T-helper 2 cell treated with Interferon-gamma antibody and Interleukin-4, amounts not matched to agents 100 ng/mL and 5 ng/mL, for 36 hours (primary cell): ENCODE data around the gene GNL3. TPM values are rescaled to one million over a fixed set of nuclear protein-coding genes. Genes with fewer than 3 reads are reported as not detected.
"Not testable (repeated sequence)": the region's sequence is repeated elsewhere in the genome, so short reads cannot be mapped to it uniquely, and the experiment has no call there.

ENCODE experiments used
- intact Hi-C: fragments of 100-400 bp; cut with micrococcal nuclease; formaldehyde crosslinking; loops from one replicate; pipeline ENCODE4 v1.15.1; 2023
- total RNA-seq: library from RNA; stranded (reverse); gene quantifications from 2 replicates; pipeline ENCODE4 v1.2.3, GENCODE V29; 2022

Gene GNL3
- total RNA-seq, 1 donor from 2014 or later: 118 TPM

DNA sequence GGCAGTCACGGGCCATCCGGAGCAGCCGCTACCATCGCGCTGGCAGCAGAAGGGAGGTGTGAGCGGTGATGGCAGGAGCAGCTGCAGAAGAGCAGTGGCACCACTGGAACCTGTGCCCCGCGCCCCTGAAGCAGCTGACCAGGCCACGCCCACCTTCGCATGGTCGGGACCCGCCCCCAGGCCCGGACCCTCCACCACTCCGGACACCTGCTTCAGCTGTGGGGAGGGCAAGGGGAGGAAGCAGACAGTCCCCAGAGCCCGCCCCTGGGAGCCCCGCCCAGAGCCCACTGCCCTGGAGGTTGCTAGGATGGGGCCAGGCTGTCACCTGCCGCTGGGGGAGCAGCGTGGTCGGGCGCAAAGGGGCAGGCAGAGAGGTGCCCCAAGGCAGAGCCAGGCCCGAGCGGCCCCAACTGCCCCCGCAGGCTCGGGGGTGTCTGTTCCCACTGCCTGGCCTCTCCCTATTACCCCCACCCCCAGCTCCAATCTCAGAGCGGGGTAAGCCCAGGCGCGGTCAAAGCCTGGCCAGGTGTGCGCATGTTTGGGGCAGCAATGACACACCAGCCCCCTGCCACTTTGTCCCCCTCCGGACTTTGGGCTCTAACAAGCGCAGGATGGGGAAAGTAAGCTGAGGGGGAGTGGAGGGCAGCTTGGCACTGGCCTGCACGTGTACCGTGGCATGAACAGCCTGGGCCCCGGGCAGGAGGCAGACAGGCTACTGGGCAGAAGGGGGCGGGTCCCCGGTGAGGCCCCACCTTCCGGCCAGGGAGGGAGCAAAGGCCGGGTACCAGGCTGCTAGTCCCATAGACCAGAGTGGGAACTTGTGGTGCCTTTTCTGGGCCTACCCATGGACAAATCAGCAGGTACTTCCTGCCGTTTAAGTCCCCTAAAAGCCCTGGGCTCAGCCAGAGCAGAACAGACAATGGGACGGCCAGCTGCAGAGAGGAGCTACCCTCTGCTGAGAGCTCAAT lies 28.8 kb downstream of the GNL3 start:
- intact Hi-C loops: no loop called here

DNA sequence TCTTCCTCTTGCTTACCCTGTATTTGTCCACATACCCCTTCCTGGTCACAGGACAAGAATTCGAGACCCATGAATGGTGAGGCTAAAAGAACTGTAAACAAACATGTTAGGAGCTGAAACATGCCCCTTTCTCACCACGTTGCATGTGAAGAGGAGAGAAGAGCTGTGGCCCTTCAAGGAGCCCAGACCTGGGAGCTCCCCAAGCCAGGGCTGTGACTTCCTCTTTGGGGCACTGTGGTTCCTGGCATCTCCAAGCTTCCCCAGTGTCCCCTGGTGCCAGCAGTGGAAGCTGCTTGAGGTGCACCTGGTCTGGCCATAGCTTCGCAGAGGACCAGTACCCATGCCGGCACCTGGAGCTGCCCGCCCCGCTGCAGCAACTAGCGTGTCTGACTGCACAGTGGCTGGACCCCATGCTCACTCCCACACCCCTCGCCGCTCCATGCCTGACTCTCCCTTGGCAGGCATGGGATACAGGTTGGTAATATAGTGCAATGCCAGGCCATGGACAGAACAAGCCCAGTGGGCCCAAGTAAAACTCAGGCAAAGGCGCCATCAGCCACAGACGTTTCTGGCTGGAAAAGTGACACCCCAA lies 30.0 kb downstream of the GNL3 start:
- intact Hi-C loops: no loop called here

DNA sequence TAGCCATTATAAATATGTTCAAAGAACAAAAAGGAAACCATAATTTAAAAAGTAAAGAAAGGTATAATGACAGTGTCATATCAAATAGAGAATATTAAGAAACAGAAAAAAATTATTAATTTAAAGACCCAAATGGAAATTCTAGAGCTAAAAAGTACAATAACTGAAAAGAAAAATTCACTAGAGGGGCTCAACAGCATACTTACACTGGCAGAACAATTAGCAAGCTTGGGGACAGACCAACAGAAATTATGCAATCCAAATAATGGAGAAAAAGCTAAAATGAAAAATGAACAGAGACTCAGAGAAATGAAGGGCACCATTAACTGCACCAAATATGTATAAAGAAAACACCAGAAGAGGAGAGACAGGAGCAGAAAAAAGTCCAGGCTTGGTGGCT lies 33.8 kb downstream of the GNL3 start:
- intact Hi-C loops: loop anchor here (2.0 kb wide), 1 partner anchor 13 kb away; the partner anchor contains the start of gene SPCS1

- intact Hi-C loops: loop anchor here (2.0 kb wide), 1 partner anchor 14 kb away; the partner anchor contains the start of gene SPCS1
These were observed 35.3 kb downstream of the GNL3 start for GRCh38 chr3:52721002-52721729.

- intact Hi-C loops: loop anchor here (2.0 kb wide), 1 partner anchor 15 kb away; the partner anchor contains the start of gene SPCS1
These were observed 35.8 kb downstream of the GNL3 start for GRCh38 chr3:52721730-52722008.

- intact Hi-C loops: no loop called here
These were observed 36.7 kb downstream of the GNL3 start for GRCh38 chr3:52722491-52722890.

- intact Hi-C loops: no loop called here
These were observed 38.1 kb downstream of the GNL3 start for GRCh38 chr3:52723935-52724334.

- intact Hi-C loops: no loop called here
These were observed 38.7 kb downstream of the GNL3 start for GRCh38 chr3:52724511-52724910.

DNA sequence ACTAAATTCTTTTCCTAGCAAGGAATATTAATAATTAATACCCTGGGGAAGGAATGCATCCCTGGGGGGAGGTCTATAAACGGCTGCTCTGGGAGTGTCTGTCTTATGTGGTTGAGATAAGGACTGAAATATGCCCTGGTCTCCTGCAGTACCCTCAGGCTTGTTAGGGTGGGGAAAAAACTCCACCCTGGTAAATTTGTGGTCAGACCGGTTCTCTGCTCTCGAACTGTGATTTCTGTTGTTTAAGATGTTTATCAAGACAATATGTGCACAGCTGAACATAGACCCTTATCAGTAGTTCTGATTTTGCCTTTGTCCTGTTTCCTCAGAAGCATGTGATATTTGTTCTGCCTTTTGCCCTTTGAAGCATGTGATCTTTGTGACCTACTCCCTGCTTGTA lies 42.9 kb downstream of the GNL3 start:
- intact Hi-C loops: not testable (repeated sequence)

GRCh38 chr3:52730681-52731080 lies 44.8 kb downstream of the GNL3 start:
- intact Hi-C loops: no loop called here

DNA sequence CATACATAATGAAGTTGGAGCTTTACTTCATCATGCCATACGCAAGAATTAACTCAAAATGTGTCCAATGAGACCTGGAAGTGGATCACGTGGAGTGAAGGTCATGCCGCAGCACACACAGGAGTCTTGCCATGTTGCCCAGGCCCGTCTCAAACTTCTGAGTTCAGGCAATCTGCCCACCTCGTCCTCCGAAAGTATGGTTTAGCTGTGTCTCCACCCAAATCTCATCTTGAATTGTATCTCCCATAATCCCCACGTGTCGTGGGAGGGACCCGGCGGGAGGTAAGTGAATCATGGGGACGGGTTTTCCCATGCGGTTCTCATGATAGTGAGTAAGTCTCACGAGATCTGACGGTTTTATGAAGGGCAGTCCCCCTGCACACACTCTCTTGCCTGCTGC lies 45.8 kb downstream of the GNL3 start:
- intact Hi-C loops: no loop called here

GRCh38 chr3:52733256-52733891 lies 47.5 kb downstream of the GNL3 start:
- intact Hi-C loops: no loop called here

DNA sequence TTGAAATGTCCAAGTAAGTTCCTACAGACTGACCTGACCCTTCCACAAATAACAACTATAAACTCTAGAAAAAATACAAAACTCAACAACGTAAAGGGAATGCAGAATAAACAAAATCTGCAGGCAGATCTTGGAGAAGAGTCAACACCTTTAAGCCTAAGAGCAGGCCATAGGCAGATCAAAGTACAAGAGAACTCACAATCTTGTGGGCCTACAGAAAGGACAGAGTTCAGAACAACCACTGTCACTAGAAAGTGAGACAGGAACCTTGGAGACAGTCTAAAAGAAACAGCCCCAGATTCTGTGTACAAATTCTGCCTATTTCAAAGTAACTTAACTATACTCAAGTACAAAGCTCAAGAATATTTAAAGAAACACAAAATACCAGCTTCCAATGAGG lies 53.9 kb downstream of the GNL3 start:
- intact Hi-C loops: no loop called here

DNA sequence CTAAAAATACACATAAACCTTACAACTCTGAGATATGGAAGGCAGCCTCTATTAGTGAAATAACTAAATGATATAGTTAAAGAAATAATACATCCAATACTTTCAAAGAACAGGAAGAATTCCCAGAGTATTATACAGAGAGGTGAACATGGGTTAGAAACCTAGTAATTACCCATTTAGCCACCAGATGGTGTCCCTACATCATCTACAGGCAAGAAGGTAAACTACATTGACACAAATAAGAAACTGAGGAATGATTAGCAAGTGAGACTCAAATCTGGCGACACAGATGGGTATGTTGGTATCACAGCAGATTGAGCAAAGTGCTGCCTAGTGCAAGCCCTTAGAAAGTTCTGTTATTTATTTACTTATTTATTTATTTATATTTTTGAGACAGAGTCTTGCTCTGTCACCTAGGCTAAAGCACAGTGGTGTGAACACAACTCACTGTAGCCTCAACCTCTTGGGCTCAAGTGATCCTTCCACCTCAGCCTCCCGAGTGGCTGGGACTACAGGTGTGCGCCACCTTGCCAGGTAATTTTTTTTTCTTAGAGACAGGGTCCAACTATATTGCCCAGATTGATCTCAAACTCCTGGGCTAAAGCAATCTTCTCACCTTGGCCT lies 56.7 kb downstream of the GNL3 start:
- intact Hi-C loops: loop anchor here (1.0 kb wide), 1 partner anchor 330 kb away; no protein-coding TSS in a partner anchor

DNA sequence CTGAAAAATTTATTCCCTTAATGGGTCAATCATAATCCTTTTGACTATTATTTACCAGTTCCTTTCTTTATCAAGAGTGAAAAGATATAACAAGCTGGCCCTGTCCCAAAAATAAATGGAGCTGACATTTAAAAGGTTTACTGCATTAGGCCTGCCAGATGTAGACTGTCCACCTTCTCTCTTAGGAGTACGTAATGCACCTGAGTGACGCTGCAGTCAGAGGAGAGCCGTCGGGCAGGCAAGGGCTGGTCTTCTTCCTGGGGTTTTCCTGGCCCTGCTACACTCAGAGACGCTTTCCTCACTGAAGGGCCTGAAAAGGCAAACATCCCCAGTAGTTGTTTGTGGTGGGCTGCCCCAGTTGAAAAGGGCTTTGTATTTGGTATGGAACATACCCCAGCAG lies 57.3 kb downstream of the GNL3 start:
- intact Hi-C loops: no loop called here

DNA sequence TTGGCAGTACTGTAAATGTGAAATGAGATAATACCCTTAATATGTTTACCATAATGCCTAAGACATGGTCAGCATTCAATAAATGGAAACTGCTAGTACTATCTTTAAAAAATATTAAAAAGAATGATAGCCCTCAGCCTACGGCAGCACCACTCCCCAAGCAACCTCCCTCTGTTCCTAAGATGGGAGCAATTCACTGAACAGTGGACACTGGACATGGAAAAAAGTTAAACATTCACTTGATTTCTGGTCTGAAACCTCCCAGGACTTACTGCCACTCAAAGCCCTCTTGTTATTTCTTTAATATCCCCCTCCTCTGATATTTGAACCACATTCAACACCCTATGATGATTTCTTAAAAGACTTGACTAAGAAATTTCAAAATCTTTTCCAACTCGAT lies 57.9 kb downstream of the GNL3 start:
- intact Hi-C loops: no loop called here

Other genes with a start within 250 kb of the GNL3 start
- 0.16 and 0.23 TPM in 2 replicates for gene SEMA3G, start 240.9 kb upstream of the GNL3 start, total RNA-seq
- 0.23 and 0.27 TPM in 2 replicates for gene TNNC1, start 232.0 kb upstream of the GNL3 start, total RNA-seq
- gene NISCH, start 230.4 kb upstream of the GNL3 start, total RNA-seq: 79.6 and 83.0 TPM in 2 replicates
- 0.05 and 0.09 TPM in 2 replicates for gene STAB1, start 190.7 kb upstream of the GNL3 start, total RNA-seq
- gene NT5DC2, start 152.2 kb upstream of the GNL3 start, total RNA-seq: 43.1 and 44.7 TPM in 2 replicates
- gene UQCC5, start 149.4 kb upstream of the GNL3 start, total RNA-seq: 9.1 and 12.7 TPM in 2 replicates
- 79.8 and 85.6 TPM in 2 replicates for gene PBRM1, start 119 bp upstream of the GNL3 start, total RNA-seq
- 36.9 and 40.2 TPM in 2 replicates for gene GLT8D1, start 19.8 kb downstream of the GNL3 start, total RNA-seq
- 94.0 and 97.3 TPM in 2 replicates for gene SPCS1, start 20.1 kb downstream of the GNL3 start, total RNA-seq
- gene NEK4, start 84.9 kb downstream of the GNL3 start, total RNA-seq: 27.9 and 29.9 TPM in 2 replicates
- not detected in 2 replicates for gene ITIH1, start 91.6 kb downstream of the GNL3 start, total RNA-seq
- not detected in 2 replicates for gene ITIH3, start 108.8 kb downstream of the GNL3 start, total RNA-seq
- gene ITIH4, start 144.6 kb downstream of the GNL3 start, total RNA-seq: 9.6 and 9.7 TPM in 2 replicates
- gene MUSTN1, start 149.0 kb downstream of the GNL3 start, total RNA-seq: 1.4 TPM in 2 replicates
- gene STIMATE, start 211.5 kb downstream of the GNL3 start, total RNA-seq: 14.0 and 17.5 TPM in 2 replicates